ENCODE data around the gene PCDH15. TPM values are rescaled to one million over a fixed set of nuclear protein-coding genes. Genes with fewer than 3 reads are reported as not detected.

The PCDH15 gene
- total RNA-seq, 1 experiment from 2014 or later: 0.59 TPM

DNA sequence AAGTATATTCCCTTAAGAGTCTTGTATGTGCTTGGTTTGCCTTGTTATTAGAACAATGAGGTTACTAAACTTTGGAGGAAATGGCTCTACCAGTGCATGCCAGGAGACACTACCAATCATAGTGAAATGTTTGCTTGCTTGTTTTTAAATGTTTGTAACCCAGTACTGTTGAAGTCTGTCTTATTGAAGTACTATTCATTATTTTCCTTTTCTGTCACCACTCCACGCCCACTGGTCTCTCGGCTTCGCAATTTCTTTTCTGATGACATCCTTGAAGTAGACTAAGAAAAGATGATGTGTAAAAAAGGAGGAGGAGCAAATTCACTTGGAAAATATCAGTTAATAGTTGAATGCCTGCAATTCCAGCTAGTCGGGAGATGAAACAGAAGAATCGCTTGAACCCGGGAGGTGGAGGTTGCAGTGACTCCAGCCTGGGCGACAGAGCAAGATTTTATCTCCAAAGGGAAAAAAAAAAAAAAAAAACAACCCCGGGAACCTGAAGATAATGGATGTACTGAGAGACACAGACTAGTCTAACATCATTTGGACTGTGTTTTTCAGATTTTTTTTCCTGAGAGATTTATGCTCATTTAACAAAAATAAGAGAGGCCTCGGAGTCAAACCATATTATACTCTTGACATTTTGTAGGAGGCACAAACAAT, 959.4 kb downstream of the PCDH15 start:
- Mint-ChIP-seq H3K27me3 (ENCODE audit: low read depth) (no peaks in the 10 kb centered on the region), H3K4me1 (peaks cover 12% of the 10 kb centered on the region), H3K9me3 (peaks cover 1% of the 10 kb centered on the region; the same call in 1 of the 2 replicates), H3K4me3 (no peak overlapping the region), H3K27ac (no peak overlapping the region), H3K36me3 (0 out of 2 replicates have a peak, but pooled peaks cover under 1% of the 10 kb centered on the region)
- ChIA-PET CTCF (interaction anchor here (0.7 to 1.5 kb wide), 2 partner anchors 923 to 1024 kb away, joined by 3 to 4 read pairs; no protein-coding TSS in a partner anchor), POLR2A (interaction anchor here (0.6 kb wide), 1 partner anchor 88 kb away, joined by 6 read pairs; no protein-coding TSS in a partner anchor)
- DNase-seq (ENCODE audit: low spot score): no peak
- no peak for TF ChIP-seq FOXJ3 (CRISPR knock-in tag; IDR thresholded peaks at IDR 0.05; ENCODE audit: borderline replicate concordance)
- TF ChIP-seq, protein P1, sequence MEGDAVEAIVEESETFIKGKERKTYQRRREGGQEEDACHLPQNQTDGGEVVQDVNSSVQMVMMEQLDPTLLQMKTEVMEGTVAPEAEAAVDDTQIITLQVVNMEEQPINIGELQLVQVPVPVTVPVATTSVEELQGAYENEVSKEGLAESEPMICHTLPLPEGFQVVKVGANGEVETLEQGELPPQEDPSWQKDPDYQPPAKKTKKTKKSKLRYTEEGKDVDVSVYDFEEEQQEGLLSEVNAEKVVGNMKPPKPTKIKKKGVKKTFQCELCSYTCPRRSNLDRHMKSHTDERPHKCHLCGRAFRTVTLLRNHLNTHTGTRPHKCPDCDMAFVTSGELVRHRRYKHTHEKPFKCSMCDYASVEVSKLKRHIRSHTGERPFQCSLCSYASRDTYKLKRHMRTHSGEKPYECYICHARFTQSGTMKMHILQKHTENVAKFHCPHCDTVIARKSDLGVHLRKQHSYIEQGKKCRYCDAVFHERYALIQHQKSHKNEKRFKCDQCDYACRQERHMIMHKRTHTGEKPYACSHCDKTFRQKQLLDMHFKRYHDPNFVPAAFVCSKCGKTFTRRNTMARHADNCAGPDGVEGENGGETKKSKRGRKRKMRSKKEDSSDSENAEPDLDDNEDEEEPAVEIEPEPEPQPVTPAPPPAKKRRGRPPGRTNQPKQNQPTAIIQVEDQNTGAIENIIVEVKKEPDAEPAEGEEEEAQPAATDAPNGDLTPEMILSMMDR (IDR thresholded peaks at IDR 0.05): no peak
- TF ChIP-seq, protein P2, sequence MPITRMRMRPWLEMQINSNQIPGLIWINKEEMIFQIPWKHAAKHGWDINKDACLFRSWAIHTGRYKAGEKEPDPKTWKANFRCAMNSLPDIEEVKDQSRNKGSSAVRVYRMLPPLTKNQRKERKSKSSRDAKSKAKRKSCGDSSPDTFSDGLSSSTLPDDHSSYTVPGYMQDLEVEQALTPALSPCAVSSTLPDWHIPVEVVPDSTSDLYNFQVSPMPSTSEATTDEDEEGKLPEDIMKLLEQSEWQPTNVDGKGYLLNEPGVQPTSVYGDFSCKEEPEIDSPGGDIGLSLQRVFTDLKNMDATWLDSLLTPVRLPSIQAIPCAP (CRISPR knock-in tag; IDR thresholded peaks at IDR 0.05): no peak
- TF ChIP-seq TP53 (CRISPR knock-in tag; IDR thresholded peaks at IDR 0.05): no peak
- no peak for TF ChIP-seq MXD4 (CRISPR knock-in tag; IDR thresholded peaks at IDR 0.05; ENCODE audit: borderline replicate concordance)
- TF ChIP-seq NR2C2 (CRISPR knock-in tag; IDR thresholded peaks at IDR 0.05): no peak
- TF ChIP-seq GTF2I (CRISPR knock-in tag; conservative IDR thresholded peaks at IDR 0.05): no peak
- no peak for TF ChIP-seq ELF4 (CRISPR knock-in tag; IDR thresholded peaks at IDR 0.05; ENCODE audit: low read depth)
- TF ChIP-seq JUN (CRISPR knock-in tag; IDR thresholded peaks at IDR 0.05): no peak
- TF ChIP-seq JAZF1 (CRISPR knock-in tag; IDR thresholded peaks at IDR 0.05): no peak
- TF ChIP-seq, protein P3, sequence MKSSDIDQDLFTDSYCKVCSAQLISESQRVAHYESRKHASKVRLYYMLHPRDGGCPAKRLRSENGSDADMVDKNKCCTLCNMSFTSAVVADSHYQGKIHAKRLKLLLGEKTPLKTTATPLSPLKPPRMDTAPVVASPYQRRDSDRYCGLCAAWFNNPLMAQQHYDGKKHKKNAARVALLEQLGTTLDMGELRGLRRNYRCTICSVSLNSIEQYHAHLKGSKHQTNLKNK (CRISPR knock-in tag; IDR thresholded peaks at IDR 0.05): no peak
- no peak for TF ChIP-seq KAT7 (CRISPR knock-in tag; IDR thresholded peaks at IDR 0.05; ENCODE audit: borderline replicate concordance)
- no peak for TF ChIP-seq ZNF219 (CRISPR knock-in tag; IDR thresholded peaks at IDR 0.05; ENCODE audit: borderline replicate concordance)
- TF ChIP-seq NR1H2 (CRISPR knock-in tag; IDR thresholded peaks at IDR 0.05): no peak
- no peak for TF ChIP-seq ZBTB43 (CRISPR knock-in tag; IDR thresholded peaks at IDR 0.05)
- TF ChIP-seq SMAD3 (CRISPR knock-in tag; IDR thresholded peaks at IDR 0.05; ENCODE audit: borderline replicate concordance): no peak
- ATAC-seq: no peak

GRCh38 chr10:53840653-53841052, 960.4 kb downstream of the PCDH15 start:
- peaks cover 5% of the 10 kb centered on the region; the same call in 1 of the 2 replicates for H3K36me3 Mint-ChIP-seq
- ATAC-seq: no peak
- no peak overlapping the region for H3K27ac Mint-ChIP-seq
- no peak overlapping the region for H3K4me3 Mint-ChIP-seq
- no peak for DNase-seq (ENCODE audit: low spot score)
- ChIA-PET POLR2A (no interaction called here), CTCF (interaction anchor here (0.6 to 1.2 kb wide), 6 partner anchors 23 to 1023 kb away, joined by 3 to 5 read pairs (median 3); no protein-coding TSS in a partner anchor)
- H3K4me1 Mint-ChIP-seq: peaks cover 12% of the 10 kb centered on the region
- peaks cover 11% of the 10 kb centered on the region for H3K9me3 Mint-ChIP-seq
- H3K27me3 Mint-ChIP-seq (ENCODE audit: low read depth): no peaks in the 10 kb centered on the region
- no peak for TF ChIP-seq NR3C1 (CRISPR knock-in tag; conservative IDR thresholded peaks at IDR 0.05; ENCODE audit: low read depth)
- TF ChIP-seq, protein P4, sequence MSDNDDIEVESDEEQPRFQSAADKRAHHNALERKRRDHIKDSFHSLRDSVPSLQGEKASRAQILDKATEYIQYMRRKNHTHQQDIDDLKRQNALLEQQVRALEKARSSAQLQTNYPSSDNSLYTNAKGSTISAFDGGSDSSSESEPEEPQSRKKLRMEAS (CRISPR knock-in tag; IDR thresholded peaks at IDR 0.05): no peak
- no peak for TF ChIP-seq ERG (CRISPR knock-in tag; IDR thresholded peaks at IDR 0.05)
- no peak for TF ChIP-seq USF1 (CRISPR knock-in tag; IDR thresholded peaks at IDR 0.05)
- TF ChIP-seq MYBL2 (CRISPR knock-in tag; IDR thresholded peaks at IDR 0.05): no peak
- no peak for TF ChIP-seq ZNF263 (CRISPR knock-in tag; IDR thresholded peaks at IDR 0.05; ENCODE audit: low read depth)
- TF ChIP-seq, protein P5, sequence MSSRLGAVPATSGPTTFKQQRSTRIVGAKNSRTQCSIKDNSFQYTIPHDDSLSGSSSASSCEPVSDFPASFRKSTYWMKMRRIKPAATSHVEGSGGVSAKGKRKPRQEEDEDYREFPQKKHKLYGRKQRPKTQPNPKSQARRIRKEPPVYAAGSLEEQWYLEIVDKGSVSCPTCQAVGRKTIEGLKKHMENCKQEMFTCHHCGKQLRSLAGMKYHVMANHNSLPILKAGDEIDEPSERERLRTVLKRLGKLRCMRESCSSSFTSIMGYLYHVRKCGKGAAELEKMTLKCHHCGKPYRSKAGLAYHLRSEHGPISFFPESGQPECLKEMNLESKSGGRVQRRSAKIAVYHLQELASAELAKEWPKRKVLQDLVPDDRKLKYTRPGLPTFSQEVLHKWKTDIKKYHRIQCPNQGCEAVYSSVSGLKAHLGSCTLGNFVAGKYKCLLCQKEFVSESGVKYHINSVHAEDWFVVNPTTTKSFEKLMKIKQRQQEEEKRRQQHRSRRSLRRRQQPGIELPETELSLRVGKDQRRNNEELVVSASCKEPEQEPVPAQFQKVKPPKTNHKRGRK (CRISPR knock-in tag; IDR thresholded peaks at IDR 0.05; ENCODE audit: borderline replicate concordance): no peak
- TF ChIP-seq, protein P6, sequence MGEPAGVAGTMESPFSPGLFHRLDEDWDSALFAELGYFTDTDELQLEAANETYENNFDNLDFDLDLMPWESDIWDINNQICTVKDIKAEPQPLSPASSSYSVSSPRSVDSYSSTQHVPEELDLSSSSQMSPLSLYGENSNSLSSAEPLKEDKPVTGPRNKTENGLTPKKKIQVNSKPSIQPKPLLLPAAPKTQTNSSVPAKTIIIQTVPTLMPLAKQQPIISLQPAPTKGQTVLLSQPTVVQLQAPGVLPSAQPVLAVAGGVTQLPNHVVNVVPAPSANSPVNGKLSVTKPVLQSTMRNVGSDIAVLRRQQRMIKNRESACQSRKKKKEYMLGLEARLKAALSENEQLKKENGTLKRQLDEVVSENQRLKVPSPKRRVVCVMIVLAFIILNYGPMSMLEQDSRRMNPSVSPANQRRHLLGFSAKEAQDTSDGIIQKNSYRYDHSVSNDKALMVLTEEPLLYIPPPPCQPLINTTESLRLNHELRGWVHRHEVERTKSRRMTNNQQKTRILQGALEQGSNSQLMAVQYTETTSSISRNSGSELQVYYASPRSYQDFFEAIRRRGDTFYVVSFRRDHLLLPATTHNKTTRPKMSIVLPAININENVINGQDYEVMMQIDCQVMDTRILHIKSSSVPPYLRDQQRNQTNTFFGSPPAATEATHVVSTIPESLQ (CRISPR knock-in tag; IDR thresholded peaks at IDR 0.05): no peak
- no peak for TF ChIP-seq CREM (CRISPR knock-in tag; IDR thresholded peaks at IDR 0.05)
- no peak for TF ChIP-seq TEAD4 (CRISPR knock-in tag; IDR thresholded peaks at IDR 0.05)

All from WTC11 (cell line).